ENCODE data around the gene KCNG2. TPM values are rescaled to one million over a fixed set of nuclear protein-coding genes. Genes with fewer than 3 reads are reported as not detected.

The KCNG2 gene
- total and polyA plus RNA-seq, 2 of the 8 experiments (the other 6 are each of a cell fraction or from before 2014, with no cell fraction given): 0.19 to 0.74 TPM

GRCh38 chr18:79781331-79781941, 16.3 kb upstream of the KCNG2 start:
- Histone ChIP-seq H3K79me1 (ENCODE audit: low read depth, low read length) (no peaks in the 10 kb centered on the region), H3K14ac (ENCODE audit: insufficient read length) (no peak overlapping the region), H3K4ac (replicated peaks; ENCODE audit: insufficient read length, low read depth, low read length) (no peak overlapping the region), H2AK5ac (ENCODE audit: low read depth, low read length) (no peak overlapping the region), H3K4me1 (replicated peaks in 1 of 4; ENCODE audit: control insufficient read depth in 3 of 4, insufficient read depth in 4 of 4, low read length in 3 of 4) (no peaks in the 10 kb centered on the region), H3K79me2 (ENCODE audit: control insufficient read depth in 1 of 2, insufficient read depth in 2 of 2, low read length in 2 of 2) (no peaks in the 10 kb centered on the region), H2AFZ (ENCODE audit: low read length) (no peak overlapping the region), H4K5ac (ENCODE audit: insufficient read length, low read depth, low read length) (no peak overlapping the region), H3K4me3 (ENCODE audit: extremely low read depth in 1 of 4, insufficient read depth in 2 of 4, low read depth in 3 of 4, low read length in 4 of 4) (no peak overlapping the region), H2BK15ac (ENCODE audit: low read length) (no peak overlapping the region), H3K18ac (ENCODE audit: extremely low read depth, low read length) (no peak overlapping the region), H3K23me2 (ENCODE audit: low read depth, low read length) (0 out of 2 replicates have a peak, but pooled peaks cover 2% of the 10 kb centered on the region), H3K27me3 (replicated peaks in 1 of 4; ENCODE audit: control insufficient read depth in 3 of 4, extremely low read depth in 1 of 4, insufficient read depth in 3 of 4, low read length in 3 of 4) (peaks cover 0 to 9% (median 3%) of the 10 kb centered on the region in 4 experiments; a peak in 6 of 7 replicates), H3K9ac (replicated peaks in 1 of 4; ENCODE audit: extremely low read depth in 1 of 4, low read depth in 3 of 4, low read length in 3 of 4) (no peak overlapping the region), H2BK5ac (ENCODE audit: low read depth, low read length) (no peak overlapping the region), H2BK20ac (ENCODE audit: low read length) (no peak overlapping the region), H3K56ac (replicated peaks; ENCODE audit: insufficient read length, low read depth, low read length) (no peak overlapping the region), H2BK120ac (replicated peaks; ENCODE audit: low read depth, low read length) (no peak overlapping the region), H3K36me3 (ENCODE audit: control insufficient read depth in 2 of 4, insufficient read depth in 4 of 4, low read length in 3 of 4) (no peaks in the 10 kb centered on the region), H3K4me2 (ENCODE audit: insufficient read depth in 1 of 2, low read depth in 2 of 2, low read length in 2 of 2) (no peak overlapping the region), H2BK12ac (ENCODE audit: low read depth, low read length) (no peak overlapping the region), H4K20me1 (replicated peaks in 1 of 2; ENCODE audit: control insufficient read depth in 1 of 2, insufficient read depth in 2 of 2, low read length in 2 of 2) (no peaks in the 10 kb centered on the region), H3K27ac (ENCODE audit: low read depth, low read length) (no peak overlapping the region), H3K23ac (ENCODE audit: insufficient read length) (no peak overlapping the region), H4K8ac (ENCODE audit: extremely low read depth, insufficient read depth, low read length) (peak overlapping the region; percentile 28; the same call in 1 of the 2 replicates), H3K9me3 (ENCODE audit: insufficient read depth in 2 of 2, low read depth in 1 of 2, low read length in 1 of 2) (no peaks in the 10 kb centered on the region), H4K91ac (replicated peaks; ENCODE audit: insufficient read length, low read length) (no peak overlapping the region)
- no peak for FAIRE-seq
- ChIA-PET CTCF (ENCODE audit: partially characterized antibody) (interaction anchor here (0.7 kb wide), 1 partner anchor 30 kb away, joined by 3 read pairs; no protein-coding TSS in a partner anchor), POLR2A (ENCODE audit: partially characterized antibody) (no interaction called here)
- DNase-seq (ENCODE audit: low read depth in 1 of 2, low spot score in 2 of 2): no peak
- WGBS, 2 experiments (ENCODE audit: extremely low coverage in 1 of 2, insufficient coverage in 1 of 2, insufficient read length in 1 of 2, insufficient replicate concordance in 2 of 2, low coverage in 1 of 2, low lambda C conversion rate in 2 of 2, missing lambda C conversion rate in 1 of 2): 88% methylated on average over 17 of the region's 17 CpGs; no CpG with 5 or more reads in 1 of the 2 experiments
- no peak for TF ChIP-seq CHD2 (IDR thresholded peaks at IDR 0.05; ENCODE audit: low read length)
- no peak for TF ChIP-seq BRCA1 (IDR thresholded peaks at IDR 0.05; ENCODE audit: low read depth, low read length)
- TF ChIP-seq CBX5 (IDR thresholded peaks at IDR 0.05; ENCODE audit: low read depth, low read length): no peak
- no peak for TF ChIP-seq KDM1A (IDR thresholded peaks at IDR 0.05; ENCODE audit: borderline replicate concordance, low read length)
- no peak for TF ChIP-seq CTCF (IDR thresholded peaks at IDR 0.05; ENCODE audit: control extremely low read depth in 1 of 3, insufficient read depth in 1 of 3, low read depth in 1 of 3, low read length in 3 of 3)
- no peak for TF ChIP-seq BACH1 (IDR thresholded peaks at IDR 0.05; ENCODE audit: low read length)
- no peak for TF ChIP-seq SP1 (IDR thresholded peaks at IDR 0.05; ENCODE audit: low read depth, low read length)
- TF ChIP-seq ATF2 (IDR thresholded peaks at IDR 0.05; ENCODE audit: low read length): no peak
- no peak for TF ChIP-seq CHD1 (IDR thresholded peaks at IDR 0.05; ENCODE audit: low read depth, low read length)
- TF ChIP-seq SP4 (IDR thresholded peaks at IDR 0.05; ENCODE audit: low read length): no peak

Measured in H1 (cell line).